Panc1 (cell line): ENCODE measurements around the gene PHF10.

Experiments
- CTCF ChIP-seq: fragments of 450-650 bp; IDR thresholded peaks from 2 replicates; pipeline ENCODE4 v1.5.1; 2017; ENCODE audit warnings: mild to moderate bottlenecking
- POLR2AphosphoS5 ChIP-seq: IDR thresholded peaks from 2 replicates; pipeline ENCODE4 v1.6.1; 2012; ENCODE audit warnings: mild to moderate bottlenecking, low read depth, low read length, moderate library complexity
- SIN3A ChIP-seq: IDR thresholded peaks from 2 replicates; pipeline ENCODE4 v1.6.1; 2012; ENCODE audit warnings: low read depth, mild to moderate bottlenecking, low read length, moderate library complexity, borderline replicate concordance; ENCODE audit not compliant: insufficient read depth

GRCh38 chr6:169677096-169677495 is 47.2 kb downstream of the PHF10 start:
- no peak for TF ChIP-seq CTCF
- no peak for TF ChIP-seq POLR2AphosphoS5
- TF ChIP-seq SIN3A = no peak
